HepG2 (cell line): Measurements from ENCODE around the gene PAK1IP1. TPM values are rescaled to one million over a fixed set of nuclear protein-coding genes. Genes with fewer than 3 reads are reported as not detected.

Experiments used
- CC2D1A ChIP-seq: sonication (generic); formaldehyde crosslinking; IDR thresholded peaks from 2 replicates; pipeline ENCODE4 v1.8.1; 2023; ENCODE audit warnings: mild to moderate bottlenecking, missing genetic modification reagents
- ERF ChIP-seq: IDR thresholded peaks from 2 replicates; pipeline ENCODE4 v1.6.1; 2018; ENCODE audit warnings: missing biosample characterization, missing genetic modification reagents
- FOXJ3 ChIP-seq: sonication (generic); formaldehyde crosslinking; IDR thresholded peaks from 2 replicates; pipeline ENCODE4 v1.4.0; 2020; ENCODE audit warnings: missing genetic modification reagents, mild to moderate bottlenecking, borderline replicate concordance
- IRF2 ChIP-seq: IDR thresholded peaks from 2 replicates; pipeline ENCODE4 v1.6.1; 2018; ENCODE audit warnings: missing genetic modification reagents, missing compliant biosample characterization
- MBNL3 ChIP-seq: fragments of 250-450 bp; sonication (Bioruptor Pico); conservative IDR thresholded peaks from 2 replicates; pipeline ENCODE4 v1.8.0; 2022; ENCODE audit warnings: mild to moderate bottlenecking, inconsistent platforms
- MTF2 ChIP-seq: sonication (generic); formaldehyde crosslinking; IDR thresholded peaks from 2 replicates; pipeline ENCODE4 v1.5.0; 2020; ENCODE audit warnings: missing genetic modification reagents, borderline replicate concordance
- MYNN ChIP-seq: sonication (generic); formaldehyde crosslinking; IDR thresholded peaks from 2 replicates; pipeline ENCODE4 v1.4.0; 2020; ENCODE audit warnings: mild to moderate bottlenecking, low read depth, missing genetic modification reagents
- NR2F2 ChIP-seq: IDR thresholded peaks from 2 replicates; pipeline ENCODE4 v1.6.1; 2012; ENCODE audit warnings: low read depth, inconsistent platforms, borderline replicate concordance
- WIZ ChIP-seq: sonication (generic); formaldehyde crosslinking; IDR thresholded peaks from 2 replicates; pipeline ENCODE4 v1.5.1; 2020; ENCODE audit warnings: mild to moderate bottlenecking, missing genetic modification reagents
- ZC3H13 ChIP-seq: sonication (generic); formaldehyde crosslinking; IDR thresholded peaks from 2 replicates; pipeline ENCODE4 v1.8.1; 2023; ENCODE audit warnings: mild to moderate bottlenecking, missing genetic modification reagents, moderate library complexity
- ZNF546 ChIP-seq: sonication (generic); formaldehyde crosslinking; conservative IDR thresholded peaks from 2 replicates; pipeline ENCODE4 v1.8.1; 2023; ENCODE audit warnings: mild to moderate bottlenecking, missing genetic modification reagents
- ZNF614 ChIP-seq: IDR thresholded peaks from 2 replicates; pipeline ENCODE4 v1.6.1; 2018; ENCODE audit warnings: missing biosample characterization, missing genetic modification reagents, inconsistent platforms, borderline replicate concordance
- ZNF660 ChIP-seq: sonication (generic); formaldehyde crosslinking; IDR thresholded peaks from 2 replicates; pipeline ENCODE4 v1.5.1; 2020; ENCODE audit warnings: mild to moderate bottlenecking, low read depth, missing genetic modification reagents, borderline replicate concordance
- ZNF780A ChIP-seq: sonication (generic); formaldehyde crosslinking; IDR thresholded peaks from 2 replicates; pipeline ENCODE4 v1.8.0; 2022; ENCODE audit warnings: mild to moderate bottlenecking, missing genetic modification reagents, moderate library complexity
- polyA plus RNA-seq, 8 experiments: library from polyadenylated mRNA; depleted of rRNA in 3 of 8; stranded (reverse) in 7 of 8; unstranded in 1 of 8; fragments of >200 nt; fragmentation: Illumina TruSeq in 4 of 8; extraction: Trizol in 4 of 8; gene quantifications; 2 replicates each; pipeline versions ENCODE4 v1.2.1 to v1.2.3, GENCODE V29; 2011 to 2016; ENCODE audit warnings: low read depth in 4 of 8, missing spikeins in 1 of 8, mixed read lengths in 1 of 8; ENCODE audit not compliant: insufficient read depth in 1 of 8
- total RNA-seq, 5 experiments: library from RNA; depleted of rRNA; stranded (reverse); fragments of >200 nt; fragmentation: Illumina TruSeq; extraction: Trizol; gene quantifications; 2 replicates each; pipeline ENCODE4 v1.2.3, GENCODE V29; 2016; ENCODE audit warnings: low read depth in 1 of 5
- TF ChIP-seq, protein P1 (sequence below): sonication (generic); formaldehyde crosslinking; IDR thresholded peaks from 2 replicates; pipeline ENCODE4 v1.4.0; 2020; ENCODE audit warnings: low read depth, missing genetic modification reagents
- TF ChIP-seq, protein P2 (sequence below): IDR thresholded peaks from 2 replicates; pipeline ENCODE4 v1.6.1; 2016; ENCODE audit warnings: missing genetic modification reagents, missing compliant biosample characterization
- TF ChIP-seq, protein P3 (sequence below): sonication (generic); formaldehyde crosslinking; IDR thresholded peaks from 2 replicates; pipeline ENCODE4 v1.4.0; 2020; ENCODE audit warnings: missing genetic modification reagents, borderline replicate concordance
- TF ChIP-seq, protein P4 (sequence below), 2 experiments: sonication (generic) in 1 of 2; formaldehyde crosslinking in 1 of 2; IDR thresholded peaks; 2 replicates each; pipeline versions ENCODE4 v1.5.1 to v1.6.1; 2011 to 2020; ENCODE audit warnings: borderline replicate concordance in 1 of 2, low read depth in 1 of 2, low read length in 1 of 2, mild to moderate bottlenecking in 1 of 2, missing genetic modification reagents in 1 of 2, moderate library complexity in 1 of 2

The PAK1IP1 gene
- total and polyA plus RNA-seq, 2 of the 13 experiments (the other 11 are each of a cell fraction or from before 2014, with no cell fraction given): 23.4 to 66.2 TPM

DNA sequence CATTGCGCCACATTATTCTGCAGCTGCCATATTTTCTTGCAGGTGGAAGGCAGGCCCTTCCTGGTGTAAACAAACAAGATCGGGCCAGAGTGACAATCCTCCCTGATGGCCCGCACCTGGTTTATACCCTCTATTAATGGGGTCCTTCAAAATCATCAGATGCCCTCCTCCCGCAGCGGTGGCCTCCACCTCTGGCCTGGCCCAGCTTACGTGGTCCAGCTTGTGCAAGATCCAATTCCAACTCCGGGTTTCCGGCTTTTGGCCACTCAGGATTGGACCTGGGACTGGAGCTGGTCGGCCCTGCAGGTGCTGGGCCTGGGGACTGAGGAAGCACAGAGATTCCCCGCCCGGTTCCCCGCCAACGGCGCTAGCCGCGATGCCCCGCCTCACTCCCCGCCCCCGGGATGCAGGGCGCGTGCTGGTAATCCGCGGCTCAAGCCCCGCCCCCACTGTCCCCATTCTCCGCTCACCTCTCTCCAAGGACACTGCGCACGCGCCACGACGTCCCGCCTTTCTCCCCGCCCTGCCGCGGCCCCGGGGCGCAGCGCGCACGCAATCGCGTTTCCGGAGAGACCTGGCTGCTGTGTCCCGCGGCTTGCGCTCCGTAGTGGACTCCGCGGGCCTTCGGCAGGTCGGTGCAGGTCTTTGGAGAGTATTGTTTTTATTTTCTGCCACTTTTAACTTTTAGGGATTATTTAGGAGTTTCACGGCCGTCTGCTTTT lies 52.6 kb downstream of the PAK1IP1 start, which contains the start of gene TMEM14B (continued):
- TF ChIP-seq, protein P1, sequence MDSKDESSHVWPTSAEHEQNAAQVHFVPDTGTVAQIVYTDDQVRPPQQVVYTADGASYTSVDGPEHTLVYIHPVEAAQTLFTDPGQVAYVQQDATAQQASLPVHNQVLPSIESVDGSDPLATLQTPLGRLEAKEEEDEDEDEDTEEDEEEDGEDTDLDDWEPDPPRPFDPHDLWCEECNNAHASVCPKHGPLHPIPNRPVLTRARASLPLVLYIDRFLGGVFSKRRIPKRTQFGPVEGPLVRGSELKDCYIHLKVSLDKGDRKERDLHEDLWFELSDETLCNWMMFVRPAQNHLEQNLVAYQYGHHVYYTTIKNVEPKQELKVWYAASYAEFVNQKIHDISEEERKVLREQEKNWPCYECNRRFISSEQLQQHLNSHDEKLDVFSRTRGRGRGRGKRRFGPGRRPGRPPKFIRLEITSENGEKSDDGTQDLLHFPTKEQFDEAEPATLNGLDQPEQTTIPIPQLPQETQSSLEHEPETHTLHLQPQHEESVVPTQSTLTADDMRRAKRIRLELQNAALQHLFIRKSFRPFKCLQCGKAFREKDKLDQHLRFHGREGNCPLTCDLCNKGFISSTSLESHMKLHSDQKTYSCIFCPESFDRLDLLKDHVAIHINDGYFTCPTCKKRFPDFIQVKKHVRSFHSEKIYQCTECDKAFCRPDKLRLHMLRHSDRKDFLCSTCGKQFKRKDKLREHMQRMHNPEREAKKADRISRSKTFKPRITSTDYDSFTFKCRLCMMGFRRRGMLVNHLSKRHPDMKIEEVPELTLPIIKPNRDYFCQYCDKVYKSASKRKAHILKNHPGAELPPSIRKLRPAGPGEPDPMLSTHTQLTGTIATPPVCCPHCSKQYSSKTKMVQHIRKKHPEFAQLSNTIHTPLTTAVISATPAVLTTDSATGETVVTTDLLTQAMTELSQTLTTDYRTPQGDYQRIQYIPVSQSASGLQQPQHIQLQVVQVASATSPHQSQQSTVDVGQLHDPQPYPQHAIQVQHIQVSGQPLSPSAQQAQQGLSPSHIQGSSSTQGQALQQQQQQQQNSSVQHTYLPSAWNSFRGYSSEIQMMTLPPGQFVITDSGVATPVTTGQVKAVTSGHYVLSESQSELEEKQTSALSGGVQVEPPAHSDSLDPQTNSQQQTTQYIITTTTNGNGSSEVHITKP (CRISPR knock-in tag): 0 out of 2 replicates have a peak, but pooled peaks have one; percentile 64
- TF ChIP-seq FOXJ3 (CRISPR knock-in tag) (peak; percentile 66; the same call in 1 of the 2 replicates), ZNF546 (CRISPR knock-in tag) (peak; percentile 55; the same call in 1 of the 2 replicates), MTF2 (CRISPR knock-in tag) (no peak), ZNF780A (CRISPR knock-in tag) (peak; percentile 8), ZNF660 (CRISPR knock-in tag) (no peak), CC2D1A (CRISPR knock-in tag) (peak; percentile 95), MYNN (peak; percentile 94), IRF2 (CRISPR knock-in tag) (peak; percentile 83; the same call in 1 of the 2 replicates), WIZ (CRISPR knock-in tag) (no peak; the same call in none of the 2 replicates), ERF (CRISPR knock-in tag) (peak; percentile 98), ZNF614 (CRISPR knock-in tag) (peak; percentile 94), ZC3H13 (peak; percentile 95), MBNL3 (no peak), NR2F2 (peak; percentile 28; the same call in 1 of the 2 replicates)
- TF ChIP-seq, protein P2, sequence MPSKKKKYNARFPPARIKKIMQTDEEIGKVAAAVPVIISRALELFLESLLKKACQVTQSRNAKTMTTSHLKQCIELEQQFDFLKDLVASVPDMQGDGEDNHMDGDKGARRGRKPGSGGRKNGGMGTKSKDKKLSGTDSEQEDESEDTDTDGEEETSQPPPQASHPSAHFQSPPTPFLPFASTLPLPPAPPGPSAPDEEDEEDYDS (CRISPR knock-in tag): peak; percentile 93
- TF ChIP-seq, protein P3, sequence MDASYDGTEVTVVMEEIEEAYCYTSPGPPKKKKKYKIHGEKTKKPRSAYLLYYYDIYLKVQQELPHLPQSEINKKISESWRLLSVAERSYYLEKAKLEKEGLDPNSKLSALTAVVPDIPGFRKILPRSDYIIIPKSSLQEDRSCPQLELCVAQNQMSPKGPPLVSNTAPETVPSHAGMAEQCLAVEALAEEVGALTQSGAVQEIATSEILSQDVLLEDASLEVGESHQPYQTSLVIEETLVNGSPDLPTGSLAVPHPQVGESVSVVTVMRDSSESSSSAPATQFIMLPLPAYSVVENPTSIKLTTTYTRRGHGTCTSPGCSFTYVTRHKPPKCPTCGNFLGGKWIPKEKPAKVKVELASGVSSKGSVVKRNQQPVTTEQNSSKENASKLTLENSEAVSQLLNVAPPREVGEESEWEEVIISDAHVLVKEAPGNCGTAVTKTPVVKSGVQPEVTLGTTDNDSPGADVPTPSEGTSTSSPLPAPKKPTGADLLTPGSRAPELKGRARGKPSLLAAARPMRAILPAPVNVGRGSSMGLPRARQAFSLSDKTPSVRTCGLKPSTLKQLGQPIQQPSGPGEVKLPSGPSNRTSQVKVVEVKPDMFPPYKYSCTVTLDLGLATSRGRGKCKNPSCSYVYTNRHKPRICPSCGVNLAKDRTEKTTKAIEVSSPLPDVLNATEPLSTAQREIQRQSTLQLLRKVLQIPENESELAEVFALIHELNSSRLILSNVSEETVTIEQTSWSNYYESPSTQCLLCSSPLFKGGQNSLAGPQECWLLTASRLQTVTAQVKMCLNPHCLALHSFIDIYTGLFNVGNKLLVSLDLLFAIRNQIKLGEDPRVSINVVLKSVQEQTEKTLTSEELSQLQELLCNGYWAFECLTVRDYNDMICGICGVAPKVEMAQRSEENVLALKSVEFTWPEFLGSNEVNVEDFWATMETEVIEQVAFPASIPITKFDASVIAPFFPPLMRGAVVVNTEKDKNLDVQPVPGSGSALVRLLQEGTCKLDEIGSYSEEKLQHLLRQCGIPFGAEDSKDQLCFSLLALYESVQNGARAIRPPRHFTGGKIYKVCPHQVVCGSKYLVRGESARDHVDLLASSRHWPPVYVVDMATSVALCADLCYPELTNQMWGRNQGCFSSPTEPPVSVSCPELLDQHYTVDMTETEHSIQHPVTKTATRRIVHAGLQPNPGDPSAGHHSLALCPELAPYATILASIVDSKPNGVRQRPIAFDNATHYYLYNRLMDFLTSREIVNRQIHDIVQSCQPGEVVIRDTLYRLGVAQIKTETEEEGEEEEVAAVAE: peak; percentile 81
- TF ChIP-seq, protein P4, sequence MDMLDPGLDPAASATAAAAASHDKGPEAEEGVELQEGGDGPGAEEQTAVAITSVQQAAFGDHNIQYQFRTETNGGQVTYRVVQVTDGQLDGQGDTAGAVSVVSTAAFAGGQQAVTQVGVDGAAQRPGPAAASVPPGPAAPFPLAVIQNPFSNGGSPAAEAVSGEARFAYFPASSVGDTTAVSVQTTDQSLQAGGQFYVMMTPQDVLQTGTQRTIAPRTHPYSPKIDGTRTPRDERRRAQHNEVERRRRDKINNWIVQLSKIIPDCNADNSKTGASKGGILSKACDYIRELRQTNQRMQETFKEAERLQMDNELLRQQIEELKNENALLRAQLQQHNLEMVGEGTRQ (IDR thresholded peaks at IDR 0.05; ENCODE audit: low read depth, low read length): no peak
- TF ChIP-seq, protein P4 (CRISPR knock-in tag; IDR thresholded peaks at IDR 0.05; ENCODE audit: borderline replicate concordance): peak; percentile 78
